RWPE2 (cell line): Measurements from ENCODE around the gene WDR37.

Experiments
- ATAC-seq: fragments of 200-7000 bp; cut with Tn5 transposase; 3 replicates; pipeline ENCODE4 v1.9.1; 2021; ENCODE audit warnings: low read depth
- DNase-seq: peaks from one replicate; pipeline ENCODE4 v3.0.0-alpha.2; 2020; ENCODE audit warnings: low spot score
- H3K27ac ChIP-seq: fragments of 450-650 bp; 2 replicates; pipeline ENCODE4 v1.5.1; 2017; ENCODE audit warnings: mild to moderate bottlenecking; ENCODE audit not compliant: poor library complexity, severe bottlenecking
- H3K27me3 ChIP-seq: fragments of 250-450 bp; sonication (Bioruptor Pico); 2 replicates; pipeline ENCODE4 v1.5.1; 2021; ENCODE audit warnings: mild to moderate bottlenecking, moderate library complexity; ENCODE audit not compliant: insufficient read depth, poor library complexity, severe bottlenecking
- H3K36me3 ChIP-seq: fragments of 250-450 bp; sonication (Bioruptor Pico); 2 replicates; pipeline ENCODE4 v1.5.1; 2020; ENCODE audit warnings: low read depth, mild to moderate bottlenecking, moderate library complexity
- H3K4me1 ChIP-seq: fragments of 250-450 bp; sonication (Bioruptor Pico); 2 replicates; pipeline ENCODE4 v1.5.1; 2021; ENCODE audit warnings: mild to moderate bottlenecking, moderate library complexity; ENCODE audit not compliant: insufficient read depth, poor library complexity, severe bottlenecking
- H3K4me3 ChIP-seq: fragments of 250-450 bp; sonication (Bioruptor Pico); 2 replicates; pipeline ENCODE4 v1.5.1; 2021; ENCODE audit warnings: mild to moderate bottlenecking, moderate library complexity; ENCODE audit not compliant: severe bottlenecking
- H3K9me3 ChIP-seq: fragments of 250-450 bp; sonication (Bioruptor Pico); 2 replicates; pipeline ENCODE4 v1.5.1; 2021; ENCODE audit warnings: mild to moderate bottlenecking, moderate library complexity; ENCODE audit not compliant: severe bottlenecking
- CTCF ChIP-seq: fragments of 450-650 bp; IDR thresholded peaks from one replicate; pipeline ENCODE4 v1.5.1; 2017; ENCODE audit warnings: mild to moderate bottlenecking, moderate library complexity; ENCODE audit not compliant: poor library complexity, severe bottlenecking

The WDR37 gene

GRCh38 chr10:1048732-1049424 is 7.3 kb upstream of the WDR37 start, which contains the start of gene IDI1:
TSS of gene IDI1 (minus strand) at chr10:1049119. CDS start at chr10:1049003, 116 bp downstream.
- Histone ChIP-seq H3K27me3 (no peaks in the 10 kb centered on the region), H3K36me3 (peaks cover 55% of the 10 kb centered on the region), H3K9me3 (no peaks in the 10 kb centered on the region), H3K27ac (peak within 1 kb of the TSS; percentile 91), H3K4me1 (peaks cover 13% of the 10 kb centered on the region), H3K4me3 (peak within 1 kb of the TSS; percentile 65)
- TF ChIP-seq CTCF, result no peak
- ATAC-seq (peak; percentile 88), DNase-seq (peak; percentile 98)

GRCh38 chr10:1049425-1049958 is 6.7 kb upstream of the WDR37 start:
- no peaks in the 10 kb centered on the region for H3K9me3 ChIP-seq
- H3K4me3 ChIP-seq, result peak overlapping the region; percentile 65
- TF ChIP-seq CTCF, result no peak
- H3K27ac ChIP-seq, result peak overlapping the region; percentile 91
- H3K36me3 ChIP-seq, result peaks cover 55% of the 10 kb centered on the region
- H3K27me3 ChIP-seq, result no peaks in the 10 kb centered on the region
- ATAC-seq (no peak), DNase-seq (no peak)
- H3K4me1 ChIP-seq, result peaks cover 17% of the 10 kb centered on the region

GRCh38 chr10:1050145-1050544 is 6.0 kb upstream of the WDR37 start:
- Histone ChIP-seq H3K4me1 (peaks cover 22% of the 10 kb centered on the region), H3K36me3 (peaks cover 49% of the 10 kb centered on the region), H3K9me3 (no peaks in the 10 kb centered on the region), H3K27me3 (no peaks in the 10 kb centered on the region), H3K4me3 (peak overlapping the region; percentile 65), H3K27ac (peak overlapping the region; percentile 91)
- TF ChIP-seq CTCF, result no peak
- no peak for ATAC-seq
- no peak for DNase-seq

GRCh38 chr10:1050554-1050953 is 5.6 kb upstream of the WDR37 start:
- Histone ChIP-seq H3K9me3 (no peaks in the 10 kb centered on the region), H3K27me3 (no peaks in the 10 kb centered on the region), H3K36me3 (peaks cover 45% of the 10 kb centered on the region), H3K4me1 (peaks cover 19% of the 10 kb centered on the region), H3K4me3 (peak overlapping the region; percentile 65), H3K27ac (peak overlapping the region; percentile 91)
- no peak for TF ChIP-seq CTCF
- ATAC-seq (no peak), DNase-seq (no peak)

GRCh38 chr10:1054684-1055083 is 1.5 kb upstream of the WDR37 start:
- Histone ChIP-seq H3K4me1 (peaks cover 35% of the 10 kb centered on the region), H3K4me3 (peak overlapping the region; percentile 96), H3K36me3 (peaks cover 43% of the 10 kb centered on the region), H3K27me3 (no peaks in the 10 kb centered on the region), H3K9me3 (no peaks in the 10 kb centered on the region), H3K27ac (peak overlapping the region; percentile 89)
- DNase-seq, result no peak
- no peak for TF ChIP-seq CTCF
- ATAC-seq, result peak; percentile 47
